ENCODE measurements around the gene LKAAEAR1. TPM values are rescaled to one million over a fixed set of nuclear protein-coding genes. Genes with fewer than 3 reads are reported as not detected.

The LKAAEAR1 gene
- total and polyA plus RNA-seq, 4 donors, result not detected

- no peak overlapping the region for H3K27ac ChIP-seq (ENCODE audit: low read depth in 1 of 2, low read length in 2 of 2)
- H3K27me3 ChIP-seq (ENCODE audit: control insufficient read depth in 1 of 2, insufficient read depth in 2 of 2, low read length in 1 of 2), result no peaks in the 10 kb centered on the region
- intact Hi-C loops (cut with DNase I), result no loop called here
- H3K9me3 ChIP-seq (ENCODE audit: control insufficient read depth, low read length), result no peaks in the 10 kb centered on the region
- DNase-seq (no peak), ATAC-seq (ENCODE audit: low FRiP score) (no peak)
- H3K36me3 ChIP-seq (ENCODE audit: control insufficient read depth in 1 of 2, insufficient read depth in 2 of 2, low read length in 1 of 2), result no peaks in the 10 kb centered on the region
- WGBS, 2 donors, result 79 to 82% methylated on average over 14 of the region's 14 CpGs
- no peaks in the 10 kb centered on the region for H3K4me1 ChIP-seq (ENCODE audit: control insufficient read depth in 1 of 2, insufficient read depth in 2 of 2, low read length in 2 of 2)
- H3K4me3 ChIP-seq (ENCODE audit: low read length in 2 of 2), result no peak overlapping the region
Measured at GRCh38 chr20:64072498-64073063, 11.6 kb downstream of the LKAAEAR1 start.

GRCh38 chr20:64071341-64072332 lies 12.6 kb downstream of the LKAAEAR1 start:
- no peak overlapping the region for H3K4me3 ChIP-seq (ENCODE audit: low read length in 2 of 2)
- DNase-seq (no peak), ATAC-seq (ENCODE audit: low FRiP score) (no peak)
- H3K36me3 ChIP-seq (ENCODE audit: control insufficient read depth in 1 of 2, insufficient read depth in 2 of 2, low read length in 1 of 2), result no peaks in the 10 kb centered on the region
- H3K27ac ChIP-seq (ENCODE audit: low read depth in 1 of 2, low read length in 2 of 2), result no peak overlapping the region
- intact Hi-C loops (cut with DNase I), result no loop called here
- H3K27me3 ChIP-seq (ENCODE audit: control insufficient read depth in 1 of 2, insufficient read depth in 2 of 2, low read length in 1 of 2), result no peaks in the 10 kb centered on the region
- no peaks in the 10 kb centered on the region for H3K9me3 ChIP-seq (ENCODE audit: control insufficient read depth, low read length)
- 87 to 89% methylated on average over 29 to 30 of the region's 30 CpGs for WGBS, 2 donors
- no peaks in the 10 kb centered on the region for H3K4me1 ChIP-seq (ENCODE audit: control insufficient read depth in 1 of 2, insufficient read depth in 2 of 2, low read length in 2 of 2)

GRCh38 chr20:64070244-64070993 lies 13.8 kb downstream of the LKAAEAR1 start:
- 92 to 93% methylated on average over 30 to 31 of the region's 31 CpGs for WGBS, 2 donors
- H3K36me3 ChIP-seq (ENCODE audit: control insufficient read depth in 1 of 2, insufficient read depth in 2 of 2, low read length in 1 of 2), result no peaks in the 10 kb centered on the region
- intact Hi-C loops (cut with DNase I), result no loop called here
- no peak overlapping the region for H3K27ac ChIP-seq (ENCODE audit: low read depth in 1 of 2, low read length in 2 of 2)
- H3K27me3 ChIP-seq (ENCODE audit: control insufficient read depth in 1 of 2, insufficient read depth in 2 of 2, low read length in 1 of 2), result no peaks in the 10 kb centered on the region
- H3K9me3 ChIP-seq (ENCODE audit: control insufficient read depth, low read length), result no peaks in the 10 kb centered on the region
- DNase-seq, result no peak
- no peak for ATAC-seq (ENCODE audit: low FRiP score)
- H3K4me1 ChIP-seq (ENCODE audit: control insufficient read depth in 1 of 2, insufficient read depth in 2 of 2, low read length in 2 of 2), result no peaks in the 10 kb centered on the region
- no peak overlapping the region for H3K4me3 ChIP-seq (ENCODE audit: low read length in 2 of 2)

- no peak overlapping the region for H3K4me3 ChIP-seq (ENCODE audit: low read length in 2 of 2)
- no peak for DNase-seq
- no peak for ATAC-seq (ENCODE audit: low FRiP score)
- H3K36me3 ChIP-seq (ENCODE audit: control insufficient read depth in 1 of 2, insufficient read depth in 2 of 2, low read length in 1 of 2), result no peaks in the 10 kb centered on the region
- 64 to 68% methylated on average over 13 to 14 of the region's 14 CpGs for WGBS, 2 donors
- no peaks in the 10 kb centered on the region for H3K9me3 ChIP-seq (ENCODE audit: control insufficient read depth, low read length)
- intact Hi-C loops (cut with DNase I), result no loop called here
- no peaks in the 10 kb centered on the region for H3K4me1 ChIP-seq (ENCODE audit: control insufficient read depth in 1 of 2, insufficient read depth in 2 of 2, low read length in 2 of 2)
- no peaks in the 10 kb centered on the region for H3K27me3 ChIP-seq (ENCODE audit: control insufficient read depth in 1 of 2, insufficient read depth in 2 of 2, low read length in 1 of 2)
- no peak overlapping the region for H3K27ac ChIP-seq (ENCODE audit: low read depth in 1 of 2, low read length in 2 of 2)
Measured at GRCh38 chr20:64069614-64070243, 14.5 kb downstream of the LKAAEAR1 start.

GRCh38 chr20:64069209-64069613 lies 15.0 kb downstream of the LKAAEAR1 start:
- Histone ChIP-seq H3K9me3 (ENCODE audit: control insufficient read depth, low read length) (no peaks in the 10 kb centered on the region), H3K27ac (ENCODE audit: low read depth in 1 of 2, low read length in 2 of 2) (no peak overlapping the region), H3K36me3 (ENCODE audit: control insufficient read depth in 1 of 2, insufficient read depth in 2 of 2, low read length in 1 of 2) (no peaks in the 10 kb centered on the region), H3K27me3 (ENCODE audit: control insufficient read depth in 1 of 2, insufficient read depth in 2 of 2, low read length in 1 of 2) (no peaks in the 10 kb centered on the region), H3K4me1 (ENCODE audit: control insufficient read depth in 1 of 2, insufficient read depth in 2 of 2, low read length in 2 of 2) (no peaks in the 10 kb centered on the region), H3K4me3 (ENCODE audit: low read length in 2 of 2) (no peak overlapping the region)
- DNase-seq (no peak), ATAC-seq (ENCODE audit: low FRiP score) (no peak)
- WGBS, 2 donors, result 89 to 92% methylated on average over 20 of the region's 20 CpGs
- intact Hi-C loops (cut with DNase I), result no loop called here

- ATAC-seq (ENCODE audit: low FRiP score), result no peak
- no peaks in the 10 kb centered on the region for H3K9me3 ChIP-seq (ENCODE audit: control insufficient read depth, low read length)
- no peaks in the 10 kb centered on the region for H3K27me3 ChIP-seq (ENCODE audit: control insufficient read depth in 1 of 2, insufficient read depth in 2 of 2, low read length in 1 of 2)
- H3K27ac ChIP-seq (ENCODE audit: low read depth in 1 of 2, low read length in 2 of 2), result no peak overlapping the region
- 78 to 81% methylated on average over 12 of the region's 12 CpGs for whole genome bisulfite sequencing, 2 donors
- H3K4me1 ChIP-seq (ENCODE audit: control insufficient read depth in 1 of 2, insufficient read depth in 2 of 2, low read length in 2 of 2), result no peaks in the 10 kb centered on the region
- DNase-seq, result no peak
- no peak overlapping the region for H3K4me3 ChIP-seq (ENCODE audit: low read length in 2 of 2)
- intact Hi-C loops (cut with DNase I), result no loop called here
- H3K36me3 ChIP-seq (ENCODE audit: control insufficient read depth in 1 of 2, insufficient read depth in 2 of 2, low read length in 1 of 2), result no peaks in the 10 kb centered on the region
Measured at GRCh38 chr20:64068386-64069208, 15.6 kb downstream of the LKAAEAR1 start.

GRCh38 chr20:64067733-64068307 lies 16.4 kb downstream of the LKAAEAR1 start:
- Histone ChIP-seq H3K36me3 (ENCODE audit: control insufficient read depth in 1 of 2, insufficient read depth in 2 of 2, low read length in 1 of 2) (no peaks in the 10 kb centered on the region), H3K27me3 (ENCODE audit: control insufficient read depth in 1 of 2, insufficient read depth in 2 of 2, low read length in 1 of 2) (no peaks in the 10 kb centered on the region), H3K4me3 (ENCODE audit: low read length in 2 of 2) (no peak overlapping the region), H3K9me3 (ENCODE audit: control insufficient read depth, low read length) (no peaks in the 10 kb centered on the region), H3K4me1 (ENCODE audit: control insufficient read depth in 1 of 2, insufficient read depth in 2 of 2, low read length in 2 of 2) (no peaks in the 10 kb centered on the region), H3K27ac (ENCODE audit: low read depth in 1 of 2, low read length in 2 of 2) (no peak overlapping the region)
- WGBS, 2 donors, result 75 to 77% methylated on average over 12 of the region's 12 CpGs
- DNase-seq, result no peak
- intact Hi-C loops (cut with DNase I), result no loop called here
- no peak for ATAC-seq (ENCODE audit: low FRiP score)
